Adipose tissue (tissue), 3 donors: ENCODE data around the gene ZNF184. TPM values are rescaled to one million over a fixed set of nuclear protein-coding genes. Genes with fewer than 3 reads are reported as not detected.

Source experiments
- H3K27ac ChIP-seq: one replicate; pipeline ENCODE4 v1.5.1; 2013; ENCODE audit warnings: low read depth, low read length
- WGBS, 3 donors: extraction: QIAGEN DNeasy Blood & Tissue Kit; methylation state at CpG; one replicate each; pipeline ENCODE4 v1.1.7; 2013; 5-methylcytosine and 5-hydroxymethylcytosine counted together
- polyA plus RNA-seq, 3 donors: library from polyadenylated mRNA; stranded (reverse); fragments of 200-250 nt; gene quantifications; one replicate each; pipeline ENCODE4 v1.2.3, GENCODE V29; 2013
- donor health status: healthy with polysubstance abuse.
- donor health status: Bipolar disorder and iron deficiency.
- donor health status: healthy.

The ZNF184 gene
- polyA plus RNA-seq, 3 donors = 0.97 to 3.9 (median 1.4) TPM

DNA sequence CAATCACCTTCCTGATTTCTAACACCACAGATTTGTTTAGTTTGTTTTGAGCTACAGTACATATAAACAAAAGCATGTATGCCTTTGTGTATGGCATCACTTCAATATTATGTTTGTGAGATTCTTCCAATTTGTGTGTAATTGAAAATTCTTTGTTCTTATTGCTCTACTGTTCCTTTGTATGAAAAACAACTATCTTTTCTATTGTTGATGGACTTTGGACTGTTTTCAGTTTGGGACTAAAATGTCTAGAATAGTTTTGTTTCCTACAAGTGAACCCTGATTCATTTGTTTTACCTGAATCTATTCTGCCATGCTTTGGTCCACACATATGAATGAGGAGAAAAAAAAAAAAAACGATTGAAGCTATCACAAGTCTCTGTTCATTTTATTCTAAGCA is 21.2 kb upstream of the ZNF184 start:
- 32 to 48% (median 41%) methylated on average over 1 of the region's 1 CpG for WGBS, 3 donors
- no peak overlapping the region for H3K27ac ChIP-seq

DNA sequence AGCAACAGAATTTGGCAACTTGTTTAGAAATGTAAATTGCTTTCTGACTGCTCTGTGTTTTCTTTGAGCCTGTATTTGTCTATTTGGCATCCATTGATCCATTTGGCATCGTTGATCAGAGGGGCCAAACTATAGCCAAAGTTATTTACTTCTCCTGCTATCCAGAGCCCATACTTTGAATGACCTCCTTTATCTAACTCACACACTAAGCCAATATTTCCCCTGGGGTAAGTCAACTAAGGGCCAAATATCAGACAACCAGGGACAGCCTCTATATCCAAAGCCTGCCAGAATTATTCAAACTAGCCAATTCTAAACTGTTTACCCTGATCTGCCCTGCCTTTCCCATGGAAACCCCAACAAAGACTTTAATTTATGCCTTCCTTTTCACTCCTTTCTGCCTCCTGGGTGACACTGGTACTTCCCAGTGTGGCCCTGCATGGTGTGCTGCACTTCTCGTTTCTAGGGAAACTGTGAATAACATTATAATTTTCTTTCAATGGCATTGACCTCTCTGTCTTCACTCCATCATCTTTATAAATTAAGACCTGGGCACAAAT is 19.8 kb upstream of the ZNF184 start:
- WGBS, 3 donors = 60 to 89% (median 81%) methylated on average over 2 of the region's 2 CpGs
- H3K27ac ChIP-seq = no peak overlapping the region

DNA sequence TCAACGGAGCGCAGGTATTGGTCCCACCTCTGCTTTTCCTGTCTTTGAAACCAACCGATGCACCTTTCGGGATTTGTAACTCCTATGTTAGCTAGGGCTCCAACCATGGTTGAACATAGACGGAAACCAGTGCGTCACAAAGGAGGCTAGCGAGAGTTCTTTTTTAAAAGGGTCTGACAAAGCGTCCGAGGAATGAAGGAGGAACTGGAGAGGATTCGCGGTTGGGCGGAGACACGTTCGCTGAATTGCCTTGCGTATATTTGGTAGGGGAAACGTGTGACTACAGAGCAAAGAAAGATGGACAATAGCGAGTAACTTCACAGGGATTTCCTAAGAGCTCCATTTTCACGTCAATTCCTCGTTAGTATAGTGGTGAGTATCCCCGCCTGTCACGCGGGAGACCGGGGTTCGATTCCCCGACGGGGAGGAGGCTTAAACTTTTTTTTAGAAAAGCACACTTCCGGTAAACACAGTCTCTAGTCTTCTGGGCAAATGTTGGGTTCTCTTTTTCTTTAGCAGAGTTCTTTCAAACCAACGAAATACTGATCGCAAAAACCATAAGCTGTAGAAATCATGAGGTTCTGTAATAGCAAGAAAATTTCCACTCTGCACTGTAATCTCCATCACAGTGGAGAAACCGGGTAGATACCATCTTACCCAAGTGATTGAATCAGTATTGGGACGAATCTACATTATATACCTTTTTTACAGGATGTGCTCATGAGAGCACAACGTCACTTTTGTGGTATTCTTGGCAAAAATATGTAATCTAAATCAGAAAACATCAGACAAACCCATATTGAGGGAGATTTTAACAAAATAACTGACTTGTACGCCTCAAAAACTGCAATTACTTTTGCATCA is 6.6 kb upstream of the ZNF184 start:
- WGBS, 3 donors = 2 to 5% (median 3%) methylated on average over 33 of the region's 33 CpGs
- peak overlapping the region; percentile 79 for H3K27ac ChIP-seq

DNA sequence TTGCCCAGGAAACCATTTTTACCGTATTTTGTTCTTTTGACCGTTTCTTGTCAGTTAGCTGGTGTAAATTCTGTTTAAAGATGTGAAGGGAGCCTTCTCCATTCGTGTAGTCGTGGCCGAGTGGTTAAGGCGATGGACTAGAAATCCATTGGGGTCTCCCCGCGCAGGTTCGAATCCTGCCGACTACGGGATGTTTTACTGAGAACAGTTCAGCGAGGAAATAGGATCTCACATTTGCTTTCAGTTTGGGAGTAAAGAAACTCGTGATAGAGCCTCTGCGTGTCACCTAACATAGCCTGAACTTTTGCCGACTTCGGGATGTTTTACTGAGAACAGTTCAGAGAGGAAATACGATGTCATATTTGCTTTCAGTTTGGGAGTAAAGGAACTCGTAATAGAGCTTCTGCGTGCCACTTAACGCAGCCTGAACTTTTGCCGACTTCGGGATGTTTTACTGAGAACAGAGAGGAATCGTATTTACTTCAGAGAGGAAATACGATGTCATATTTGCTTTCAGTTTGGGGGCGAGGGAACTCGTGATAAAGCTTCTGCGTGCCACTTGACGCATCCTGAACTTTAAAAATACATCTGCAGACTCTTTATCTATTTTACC is 5.9 kb upstream of the ZNF184 start:
- H3K27ac ChIP-seq = peak overlapping the region; percentile 79
- WGBS, 3 donors = 0% methylated on average over 28 of the region's 28 CpGs

DNA sequence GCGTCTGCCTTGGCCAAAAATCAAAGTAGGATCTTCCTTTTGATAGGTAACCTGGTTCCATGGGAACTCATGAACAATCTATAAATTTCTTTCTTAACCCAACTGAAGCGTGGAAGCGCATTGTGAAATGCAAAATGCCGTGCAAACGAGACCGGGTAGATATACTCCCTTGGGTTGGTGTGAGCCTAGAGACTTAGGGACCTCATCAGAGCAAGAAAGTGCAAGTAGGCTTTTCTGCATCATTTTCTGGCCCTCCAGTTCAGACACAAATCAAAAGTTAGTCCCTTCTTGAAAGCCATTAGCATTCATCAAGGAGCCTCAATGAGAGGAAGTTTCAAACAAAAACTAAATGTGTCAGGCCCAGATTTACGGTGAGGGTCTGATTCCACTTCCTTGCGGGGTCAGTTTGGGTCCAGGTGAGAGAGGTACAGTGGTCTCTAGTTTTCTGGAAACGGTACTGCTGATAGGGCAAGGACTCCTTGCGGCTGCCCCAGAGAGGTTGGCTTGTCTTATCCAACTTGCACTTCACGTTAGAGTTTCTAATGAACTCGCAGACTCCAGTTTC is 5.3 kb upstream of the ZNF184 start:
- WGBS, 3 donors = 18 to 25% (median 18%) methylated on average over 12 of the region's 12 CpGs
- no peak overlapping the region for H3K27ac ChIP-seq

DNA sequence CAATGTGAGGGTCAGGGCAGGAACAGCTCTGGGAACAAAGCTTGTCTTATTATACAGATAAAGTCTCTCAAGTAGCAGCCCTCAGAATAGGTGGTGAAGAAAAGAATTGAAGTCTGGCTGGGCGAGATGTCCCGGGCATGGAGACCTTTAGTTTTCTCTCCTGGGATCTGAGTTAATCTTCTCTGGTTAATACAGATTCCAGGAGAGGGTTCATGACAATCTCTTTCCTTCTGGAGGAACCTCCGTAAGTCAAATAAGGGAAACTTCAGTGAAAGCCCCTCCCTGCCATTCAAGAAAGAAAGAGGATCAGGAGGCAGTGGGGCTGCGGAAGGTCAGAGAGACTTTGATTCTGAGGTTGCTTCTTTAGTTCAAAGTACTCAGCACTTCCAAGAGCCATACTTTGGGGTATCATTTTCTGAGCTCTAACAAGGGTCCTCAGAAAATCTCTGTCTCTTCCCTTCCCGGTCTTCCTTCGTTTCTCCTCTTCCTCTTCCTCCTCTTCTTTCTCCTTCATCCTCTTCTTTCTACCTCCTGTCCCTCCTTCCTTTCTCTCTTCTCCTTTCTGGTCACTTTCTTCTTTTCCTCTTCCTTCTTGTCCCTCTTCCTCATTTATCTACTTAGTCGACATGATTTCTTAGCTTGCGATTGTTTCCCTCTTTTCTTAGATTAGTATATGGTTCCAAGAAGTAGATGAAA is 4.6 kb upstream of the ZNF184 start:
- 59 to 66% (median 63%) methylated on average over 8 of the region's 8 CpGs for WGBS, 3 donors
- H3K27ac ChIP-seq = no peak overlapping the region

DNA sequence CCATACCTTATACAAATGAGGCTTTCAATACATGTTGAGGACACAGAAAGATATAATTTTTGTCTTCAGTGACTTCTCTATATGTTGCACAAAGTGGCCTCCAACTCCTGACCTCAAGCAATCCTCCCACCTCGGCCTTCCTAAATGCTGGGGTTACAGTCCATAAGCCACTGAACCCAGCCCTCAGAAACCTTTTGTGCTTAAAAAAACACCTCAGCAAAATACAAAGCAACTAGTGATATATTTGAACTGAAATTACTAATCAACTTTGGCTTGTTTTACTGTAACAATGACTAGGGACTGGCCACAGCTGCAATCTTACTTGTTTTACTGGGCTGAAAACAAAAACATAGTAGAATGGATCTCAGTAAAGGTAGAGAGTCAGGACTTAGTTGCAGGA is 3.2 kb upstream of the ZNF184 start:
- WGBS, 3 donors = 93 to 97% (median 97%) methylated on average over 1 of the region's 1 CpG
- no peak overlapping the region for H3K27ac ChIP-seq

DNA sequence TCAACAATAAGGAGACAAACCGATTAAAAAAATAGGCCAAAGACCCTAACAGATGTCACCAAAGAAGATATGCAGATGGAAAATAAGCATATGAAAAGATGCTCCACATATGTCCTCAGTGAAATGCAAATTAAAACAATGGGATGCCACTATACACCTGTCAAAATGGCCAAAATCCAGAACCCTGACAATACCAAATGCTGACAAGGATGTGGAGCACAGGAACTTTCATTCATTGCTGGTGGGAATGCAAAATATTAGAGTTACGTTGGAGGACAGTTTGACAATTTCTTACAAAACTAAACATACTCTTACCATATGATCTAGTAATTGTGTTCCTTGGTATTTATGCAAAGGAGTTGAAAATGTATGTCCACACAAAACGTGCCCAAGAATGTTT is 1.8 kb upstream of the ZNF184 start:
- WGBS, 3 donors = 73 to 95% (median 94%) methylated on average over 3 of the region's 3 CpGs
- H3K27ac ChIP-seq = no peak overlapping the region

DNA sequence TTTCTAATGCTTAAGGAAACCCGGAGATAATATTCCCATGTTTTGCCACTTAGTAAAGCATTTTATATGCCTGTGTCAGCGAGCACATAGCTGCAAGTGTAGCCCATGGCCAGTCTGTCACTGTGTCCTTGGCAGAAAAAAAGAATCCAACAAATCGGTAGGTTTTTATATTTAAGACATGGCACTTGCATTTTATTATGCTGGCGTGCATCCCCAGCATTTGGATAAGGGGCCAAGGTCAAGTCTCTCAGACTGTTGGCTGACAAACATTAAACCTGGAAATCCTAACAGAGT is 1.2 kb upstream of the ZNF184 start:
- 40 to 94% (median 90%) methylated on average over 4 of the region's 4 CpGs for WGBS, 3 donors
- H3K27ac ChIP-seq = no peak overlapping the region

DNA sequence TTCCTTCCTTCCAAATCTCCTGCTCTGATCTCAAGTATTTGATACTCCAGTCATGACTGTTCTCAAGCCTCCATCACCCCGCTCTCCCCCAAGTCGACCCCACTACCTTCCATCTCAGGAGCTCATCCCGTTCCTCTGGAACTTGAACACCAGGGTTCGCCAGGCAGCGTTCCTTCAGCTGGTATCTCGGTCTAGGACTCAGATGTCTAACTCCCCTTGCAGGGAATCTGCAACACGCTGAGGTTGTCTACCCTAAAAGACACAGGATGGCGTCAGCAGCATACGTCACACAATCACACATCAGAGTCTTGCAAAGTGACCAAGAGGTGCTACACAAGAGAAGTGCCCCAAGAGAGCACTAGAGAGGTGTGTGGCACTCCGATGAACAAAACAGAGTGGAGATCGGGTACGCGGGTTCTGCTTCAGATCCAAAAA is 706 bp downstream of the ZNF184 start:
- WGBS, 3 donors = 2 to 4% (median 2%) methylated on average over 13 of the region's 13 CpGs
- H3K27ac ChIP-seq = no peak overlapping the region

DNA sequence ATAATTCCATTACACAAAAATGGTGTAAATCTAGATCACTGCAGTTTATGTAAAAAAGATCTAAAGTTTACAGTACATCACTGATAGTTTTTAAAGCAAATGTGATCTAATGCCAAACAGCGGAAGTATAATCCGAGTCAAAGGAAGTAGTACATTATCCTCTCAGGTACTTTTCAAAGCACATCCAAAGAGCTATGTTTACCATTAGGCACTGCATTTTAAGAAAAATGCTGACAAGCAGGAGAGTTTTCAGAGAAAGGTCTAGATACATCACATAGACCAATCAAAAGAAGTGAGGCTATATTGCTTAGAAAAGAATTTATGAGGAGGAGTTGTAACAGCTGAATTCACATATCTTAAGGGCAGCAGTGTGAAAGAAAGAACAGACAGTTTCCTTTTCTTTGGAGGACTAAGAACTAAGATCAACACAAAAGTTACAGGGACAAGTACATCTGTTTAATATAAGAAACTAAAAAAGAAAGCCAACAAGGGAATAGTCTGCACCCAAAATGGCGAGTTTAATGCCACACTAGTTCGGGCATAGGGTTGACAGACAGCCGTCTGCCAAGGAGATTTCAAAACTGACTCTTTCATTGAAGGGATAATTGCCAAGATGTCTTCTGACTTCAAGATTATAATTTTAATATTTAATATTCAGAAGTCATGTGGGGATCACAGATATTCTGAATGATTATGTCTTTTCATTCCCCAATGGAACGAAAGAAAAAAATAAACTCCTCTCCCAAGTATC is 1.4 kb downstream of the ZNF184 start:
- WGBS, 3 donors = 37 to 46% (median 44%) methylated on average over 6 of the region's 6 CpGs
- H3K27ac ChIP-seq = no peak overlapping the region

DNA sequence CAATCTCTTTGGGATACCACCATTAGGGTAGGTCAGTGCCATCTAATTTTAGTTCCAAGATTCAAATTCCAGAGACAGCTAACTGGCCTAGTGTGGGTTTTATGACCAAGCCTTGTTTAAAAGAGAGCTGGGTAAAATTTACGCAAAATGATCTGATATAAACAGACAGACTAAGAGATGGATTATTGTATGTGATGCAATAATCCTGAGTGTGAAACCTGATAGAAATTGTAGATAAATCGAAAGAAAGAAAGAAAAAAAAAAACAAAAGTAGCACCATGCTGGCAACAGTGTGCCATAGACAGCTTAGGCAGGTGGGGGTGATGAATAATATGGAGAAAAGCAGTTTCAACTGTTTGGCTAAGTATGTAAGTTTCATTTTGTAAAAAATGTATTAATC is 2.9 kb downstream of the ZNF184 start:
- 90 to 94% (median 92%) methylated on average over 2 of the region's 2 CpGs for WGBS, 3 donors

DNA sequence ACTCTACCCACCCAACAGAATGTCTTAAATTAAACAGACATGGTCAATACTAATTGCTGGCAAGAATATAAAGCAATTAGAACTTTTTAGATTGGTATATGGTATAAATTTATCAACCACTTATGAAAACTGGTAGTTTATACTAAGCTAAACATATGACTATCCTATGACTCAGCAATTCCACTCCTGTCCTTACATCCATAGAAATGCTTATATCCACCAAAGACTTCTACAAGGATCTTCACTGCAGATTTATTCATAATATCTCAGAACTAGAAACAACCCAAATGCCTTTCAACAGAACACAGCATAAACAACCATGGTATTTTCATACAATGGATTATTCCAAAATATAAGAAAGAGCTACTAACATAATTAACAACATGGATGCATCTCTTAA is 4.6 kb downstream of the ZNF184 start:
- H3K27ac ChIP-seq = no peak overlapping the region

More for the DNA sequence above, 2.9 kb downstream of the ZNF184 start:
- no peak overlapping the region for H3K27ac ChIP-seq

DNA sequence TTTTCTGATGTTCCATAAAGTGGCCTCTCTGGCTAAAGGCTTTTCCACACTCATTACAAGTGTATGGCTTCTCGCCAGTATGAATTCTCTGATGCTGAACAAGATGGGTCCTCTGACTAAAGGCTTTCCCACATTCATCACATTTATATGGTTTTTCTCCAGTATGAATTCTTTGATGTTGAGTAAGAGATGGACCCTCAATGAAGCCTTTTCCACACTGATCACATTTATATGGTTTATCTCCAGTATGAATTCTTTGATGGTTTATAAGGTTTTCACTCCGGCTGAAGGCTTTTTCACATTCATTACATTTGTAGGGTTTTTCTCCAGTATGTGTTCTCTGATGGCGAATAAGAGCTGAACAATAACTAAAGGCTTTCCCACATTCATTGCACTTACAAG is 20.4 kb downstream of the ZNF184 start:
- WGBS, 3 donors = 94 to 100% (median 98%) methylated on average over 3 of the region's 3 CpGs
- H3K27ac ChIP-seq = no peak overlapping the region

DNA sequence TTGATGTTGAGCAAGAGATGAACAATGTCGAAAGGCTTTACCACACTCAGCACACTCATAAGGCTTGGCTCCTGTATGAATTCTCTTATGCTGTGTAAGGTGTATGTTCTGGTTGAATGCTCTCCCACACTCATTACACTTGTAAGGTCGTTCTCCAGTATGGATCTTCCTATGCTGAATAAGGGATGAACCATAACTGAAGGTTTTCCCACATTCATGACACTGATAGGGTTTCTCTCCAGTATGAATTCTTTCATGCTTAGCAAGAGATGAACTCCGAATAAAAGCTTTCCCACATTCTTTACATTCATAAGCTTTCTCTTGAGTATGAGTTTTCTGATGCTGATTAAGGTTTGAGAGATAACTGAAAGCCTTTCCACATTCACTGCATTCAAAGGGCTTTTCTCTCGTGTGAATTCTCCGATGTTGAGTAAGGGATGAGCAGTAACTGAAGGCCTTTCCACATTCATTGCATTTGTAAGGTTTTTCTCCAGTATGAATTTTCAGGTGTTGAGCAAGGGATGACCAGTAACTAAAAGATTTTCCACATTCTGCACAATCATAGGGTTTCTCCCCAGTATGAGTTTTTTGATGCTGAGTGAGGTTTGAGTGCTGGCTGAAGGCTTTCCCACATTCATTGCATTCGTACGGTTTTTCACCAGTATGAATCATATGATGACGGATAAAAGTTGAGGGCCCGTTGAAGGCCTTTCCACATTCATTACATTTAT is 21.1 kb downstream of the ZNF184 start:
- 97 to 98% (median 98%) methylated on average over 9 of the region's 9 CpGs for whole genome bisulfite sequencing, 3 donors

DNA sequence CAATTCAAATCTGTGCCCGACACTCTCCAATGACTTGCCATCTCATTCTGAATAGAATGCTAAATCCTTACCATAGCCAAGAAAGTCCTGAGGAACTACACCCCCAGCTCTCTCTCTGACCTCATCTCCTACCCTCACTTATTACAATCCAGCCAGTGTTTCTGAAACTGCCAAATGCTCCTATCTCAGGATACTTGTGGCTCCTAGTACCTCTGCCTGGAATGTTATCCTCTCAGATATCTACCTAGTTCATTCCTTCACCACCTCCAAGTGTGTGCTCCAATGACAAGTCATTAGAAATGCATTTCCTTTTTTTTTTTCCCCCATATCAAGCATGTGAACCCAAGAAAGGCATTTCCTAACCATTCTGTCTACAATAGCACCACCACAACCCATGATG is 24.4 kb downstream of the ZNF184 start:
- 95 to 97% (median 97%) methylated on average over 1 of the region's 1 CpG for WGBS, 3 donors
- no peak overlapping the region for H3K27ac ChIP-seq

More for the DNA sequence above, 21.1 kb downstream of the ZNF184 start:
- H3K27ac ChIP-seq = no peak overlapping the region

DNA sequence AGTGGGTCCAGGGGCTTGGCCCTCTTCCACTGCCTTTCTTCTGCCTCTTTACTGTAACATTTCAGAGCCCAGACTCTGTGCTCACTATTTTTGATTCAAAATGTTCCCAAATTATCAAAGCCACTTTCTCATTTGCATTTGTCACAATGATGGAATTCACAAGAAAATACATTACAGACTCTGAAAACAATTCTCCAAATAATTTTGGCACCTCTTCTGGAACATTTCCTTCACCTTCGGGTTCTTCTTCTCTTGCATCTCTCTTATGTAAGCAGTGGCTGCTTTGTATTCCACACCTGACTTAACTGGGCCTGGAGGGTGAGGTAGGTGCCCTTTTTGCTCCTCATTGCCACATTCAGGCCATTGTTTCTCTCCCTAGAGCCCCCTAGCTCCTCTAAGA is 30.0 kb downstream of the ZNF184 start:
- WGBS, 3 donors = 77 to 86% (median 86%) methylated on average over 1 of the region's 1 CpG
- H3K27ac ChIP-seq = no peak overlapping the region

DNA sequence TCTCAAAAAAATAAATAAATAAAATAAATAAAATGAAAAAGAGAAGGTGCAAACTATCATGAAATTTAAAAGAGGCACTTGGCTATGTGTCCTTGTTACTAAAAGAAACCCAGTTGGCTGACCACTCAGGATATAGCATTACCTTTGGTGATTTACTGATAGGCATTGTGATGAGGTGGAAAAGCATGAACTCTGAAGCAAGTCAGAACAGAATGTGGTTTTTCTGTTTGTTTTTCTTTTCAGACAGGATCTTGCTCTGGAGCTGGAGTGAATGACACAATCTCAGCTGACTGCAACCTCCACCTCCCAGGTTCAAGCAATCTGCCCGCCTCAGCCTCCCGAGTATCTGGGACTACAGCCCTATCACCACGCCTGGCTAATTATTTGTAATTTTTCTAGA is 31.9 kb downstream of the ZNF184 start:
- WGBS, 3 donors = 91 to 100% (median 95%) methylated on average over 3 of the region's 3 CpGs
- no peak overlapping the region for H3K27ac ChIP-seq
